ENCODE data around the gene LRRC27. TPM values are rescaled to one million over a fixed set of nuclear protein-coding genes. Genes with fewer than 3 reads are reported as not detected.
A peak's percentile ranks its signal among the peaks of the same experiment; 100 is the strongest.

LRRC27 gene
- total RNA-seq, 1 donor from 2014 or later: 13.8 TPM

GRCh38 chr10:132416566-132417256, 84.7 kb downstream of the LRRC27 start:
- peaks cover 3% of the 10 kb centered on the region for H3K27me3 Mint-ChIP-seq (ENCODE audit: unreplicated experiment)
- no peak overlapping the region for H3K27ac Mint-ChIP-seq (ENCODE audit: unreplicated experiment)
- peaks cover 4% of the 10 kb centered on the region for H3K36me3 Mint-ChIP-seq (ENCODE audit: unreplicated experiment)
- no peak for DNase-seq
- H3K4me1 Mint-ChIP-seq (ENCODE audit: low read depth, unreplicated experiment): peaks cover 40% of the 10 kb centered on the region
- H3K4me3 Mint-ChIP-seq (ENCODE audit: unreplicated experiment): no peak overlapping the region
- TF ChIP-seq CTCF (IDR thresholded peaks at IDR 0.05; ENCODE audit: partially characterized antibody, unreplicated experiment): no peak
- peaks cover 10% of the 10 kb centered on the region for H3K9me3 Mint-ChIP-seq (ENCODE audit: unreplicated experiment)

GRCh38 chr10:132417257-132417910, 85.4 kb downstream of the LRRC27 start:
- H3K4me1 Mint-ChIP-seq (ENCODE audit: low read depth, unreplicated experiment): peaks cover 39% of the 10 kb centered on the region
- DNase-seq: no peak
- peaks cover 11% of the 10 kb centered on the region for H3K9me3 Mint-ChIP-seq (ENCODE audit: unreplicated experiment)
- no peak overlapping the region for H3K27ac Mint-ChIP-seq (ENCODE audit: unreplicated experiment)
- H3K36me3 Mint-ChIP-seq (ENCODE audit: unreplicated experiment): peaks cover 4% of the 10 kb centered on the region
- H3K4me3 Mint-ChIP-seq (ENCODE audit: unreplicated experiment): no peak overlapping the region
- TF ChIP-seq CTCF (IDR thresholded peaks at IDR 0.05; ENCODE audit: partially characterized antibody, unreplicated experiment): no peak
- H3K27me3 Mint-ChIP-seq (ENCODE audit: unreplicated experiment): peaks cover 3% of the 10 kb centered on the region

- H3K4me3 Mint-ChIP-seq (ENCODE audit: unreplicated experiment): peak overlapping the region; percentile 56
- peak overlapping the region; percentile 87 for H3K27ac Mint-ChIP-seq (ENCODE audit: unreplicated experiment)
- no peak for DNase-seq
- H3K9me3 Mint-ChIP-seq (ENCODE audit: unreplicated experiment): peaks cover 17% of the 10 kb centered on the region
- H3K4me1 Mint-ChIP-seq (ENCODE audit: low read depth, unreplicated experiment): peaks cover 42% of the 10 kb centered on the region
- TF ChIP-seq CTCF (IDR thresholded peaks at IDR 0.05; ENCODE audit: partially characterized antibody, unreplicated experiment): no peak
- peaks cover 9% of the 10 kb centered on the region for H3K27me3 Mint-ChIP-seq (ENCODE audit: unreplicated experiment)
- H3K36me3 Mint-ChIP-seq (ENCODE audit: unreplicated experiment): peaks cover 4% of the 10 kb centered on the region
Measured at GRCh38 chr10:132417957-132418441, 86.0 kb downstream of the LRRC27 start.

GRCh38 chr10:132418527-132419416, 86.8 kb downstream of the LRRC27 start:
- DNase-seq: peak; percentile 76
- peaks cover 16% of the 10 kb centered on the region for H3K27me3 Mint-ChIP-seq (ENCODE audit: unreplicated experiment)
- H3K27ac Mint-ChIP-seq (ENCODE audit: unreplicated experiment): peak overlapping the region; percentile 87
- peaks cover 48% of the 10 kb centered on the region for H3K4me1 Mint-ChIP-seq (ENCODE audit: low read depth, unreplicated experiment)
- H3K9me3 Mint-ChIP-seq (ENCODE audit: unreplicated experiment): peaks cover 25% of the 10 kb centered on the region
- no peak for TF ChIP-seq CTCF (IDR thresholded peaks at IDR 0.05; ENCODE audit: partially characterized antibody, unreplicated experiment)
- H3K36me3 Mint-ChIP-seq (ENCODE audit: unreplicated experiment): peaks cover 9% of the 10 kb centered on the region
- peak overlapping the region; percentile 56 for H3K4me3 Mint-ChIP-seq (ENCODE audit: unreplicated experiment)
